ENCODE data around the gene CD99.
"Not testable (repeated sequence)": the region's sequence is repeated elsewhere in the genome, so short reads cannot be mapped to it uniquely, and the experiment has no call there.

Gene CD99

DNA sequence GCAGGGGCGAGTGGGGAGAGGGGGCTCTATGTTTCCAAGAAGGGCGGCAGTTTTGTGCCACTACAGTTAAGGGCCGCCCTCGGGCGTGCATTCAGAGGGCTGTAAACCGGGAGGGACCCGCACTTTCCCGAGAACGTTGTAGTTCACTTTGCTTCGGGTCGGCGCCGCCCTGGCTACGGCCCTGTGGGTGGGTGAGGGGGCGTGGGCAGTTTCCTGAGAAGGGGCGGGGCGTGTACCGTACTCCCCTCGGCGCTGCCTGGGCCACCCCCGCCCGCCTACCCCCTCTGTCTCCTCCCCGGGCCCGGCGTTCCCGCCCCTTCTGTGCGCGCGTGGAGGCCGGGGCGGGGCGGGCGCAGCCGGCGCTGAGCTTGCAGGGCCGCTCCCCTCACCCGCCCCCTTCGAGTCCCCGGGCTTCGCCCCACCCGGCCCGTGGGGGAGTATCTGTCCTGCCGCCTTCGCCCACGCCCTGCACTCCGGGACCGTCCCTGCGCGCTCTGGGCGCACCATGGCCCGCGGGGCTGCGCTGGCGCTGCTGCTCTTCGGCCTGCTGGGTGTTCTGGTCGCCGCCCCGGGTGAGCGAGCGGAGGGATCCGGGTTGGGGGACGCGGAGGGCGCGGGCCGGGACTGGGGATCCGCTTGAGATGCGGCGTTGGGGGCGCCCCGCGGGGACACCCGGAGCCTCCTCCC, at the start of gene CD99:
Gene CD99 (plus strand): TSS at position 440 of the 687 bp plus-strand sequence. CDS start 66 bp downstream, at position 506.
- DNase-seq: peak; percentile 74 to 78

- DNase-seq: no peak
Measured at GRCh38 chrX:2642146-2642545, 48.9 kb upstream of the CD99 start.

GRCh38 chrX:2642791-2643190, 48.3 kb upstream of the CD99 start:
- no peak for DNase-seq

DNA sequence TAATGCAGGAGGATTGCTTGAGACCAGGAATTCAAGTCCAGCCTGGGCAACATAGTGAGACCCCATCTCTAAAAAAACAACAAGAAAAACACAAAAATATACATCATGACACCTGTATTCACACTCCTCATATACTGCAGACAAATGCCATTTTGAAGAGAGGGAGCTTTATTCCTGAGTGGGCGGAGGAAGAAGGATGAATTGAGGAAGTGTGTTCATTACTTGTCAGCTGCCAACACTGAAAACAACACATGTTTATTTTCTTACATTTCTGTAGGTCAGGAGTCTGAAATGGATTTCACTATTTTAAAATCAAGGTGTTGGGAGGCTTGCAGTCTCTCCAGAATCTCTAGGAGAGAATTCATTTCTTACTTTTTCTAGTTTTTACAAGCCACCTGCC, 47.2 kb upstream of the CD99 start:
- no peak for DNase-seq

- DNase-seq: no peak
Measured at GRCh38 chrX:2645563-2645962, 45.5 kb upstream of the CD99 start.

DNA sequence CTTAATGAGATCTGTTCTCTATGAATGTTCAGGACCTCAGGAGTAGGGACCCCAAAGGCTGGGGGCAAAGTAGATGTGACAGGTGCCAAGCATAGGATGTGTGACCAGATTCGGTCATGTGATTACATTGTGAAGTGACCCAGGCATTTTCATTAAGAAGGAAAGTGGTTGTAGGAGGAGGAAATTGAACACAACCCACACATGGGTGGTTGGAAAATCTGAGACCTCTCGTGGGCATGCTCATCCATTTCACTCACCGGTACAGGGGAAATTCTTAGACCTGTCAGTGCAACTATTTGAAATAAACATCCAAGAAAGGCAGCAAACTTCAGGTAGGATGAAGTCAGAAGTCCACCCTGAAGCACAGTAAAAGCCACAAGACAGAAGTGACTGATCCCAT, 43.5 kb upstream of the CD99 start:
- DNase-seq: no peak

DNA sequence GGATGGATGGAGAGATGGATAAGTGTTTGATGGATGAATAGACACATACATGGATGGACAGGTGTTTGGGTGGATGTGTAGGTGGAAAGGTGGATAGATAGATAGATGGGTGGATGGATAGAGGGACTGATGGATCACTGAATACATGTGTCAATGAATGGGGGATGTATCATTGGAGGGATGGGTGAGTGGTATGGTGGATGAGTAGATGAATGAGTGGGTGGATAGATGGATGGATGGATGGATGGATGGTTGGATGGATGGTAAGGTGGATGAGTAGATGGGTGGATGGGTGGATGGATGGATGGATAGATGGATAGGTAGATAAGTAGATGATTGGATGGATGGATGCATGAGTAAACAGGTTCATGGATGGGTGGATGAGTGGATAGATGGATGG, 41.1 kb upstream of the CD99 start:
- no peak for DNase-seq

DNA sequence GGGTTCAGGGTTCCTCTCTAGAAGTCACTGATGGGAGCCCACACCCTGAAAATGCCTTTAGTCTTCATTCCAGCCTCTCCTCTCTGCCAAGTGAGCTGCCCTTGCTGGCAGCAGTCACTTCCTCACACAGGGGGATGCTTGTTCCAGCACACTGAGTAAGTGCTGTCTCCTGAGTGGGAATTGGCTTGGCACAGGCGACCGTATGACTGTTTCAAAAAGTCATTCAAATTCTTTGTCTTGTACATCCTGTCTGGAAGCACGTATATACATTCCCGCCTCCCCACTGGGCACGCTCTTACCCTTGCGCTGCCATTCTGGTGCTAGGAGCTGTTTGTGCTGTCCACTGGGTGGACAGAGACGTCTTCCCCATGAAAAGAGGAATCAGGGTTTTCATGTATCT, 40.2 kb upstream of the CD99 start:
- DNase-seq: no peak

- no peak for DNase-seq
Measured at GRCh38 chrX:2652106-2652505, 39.0 kb upstream of the CD99 start.

DNA sequence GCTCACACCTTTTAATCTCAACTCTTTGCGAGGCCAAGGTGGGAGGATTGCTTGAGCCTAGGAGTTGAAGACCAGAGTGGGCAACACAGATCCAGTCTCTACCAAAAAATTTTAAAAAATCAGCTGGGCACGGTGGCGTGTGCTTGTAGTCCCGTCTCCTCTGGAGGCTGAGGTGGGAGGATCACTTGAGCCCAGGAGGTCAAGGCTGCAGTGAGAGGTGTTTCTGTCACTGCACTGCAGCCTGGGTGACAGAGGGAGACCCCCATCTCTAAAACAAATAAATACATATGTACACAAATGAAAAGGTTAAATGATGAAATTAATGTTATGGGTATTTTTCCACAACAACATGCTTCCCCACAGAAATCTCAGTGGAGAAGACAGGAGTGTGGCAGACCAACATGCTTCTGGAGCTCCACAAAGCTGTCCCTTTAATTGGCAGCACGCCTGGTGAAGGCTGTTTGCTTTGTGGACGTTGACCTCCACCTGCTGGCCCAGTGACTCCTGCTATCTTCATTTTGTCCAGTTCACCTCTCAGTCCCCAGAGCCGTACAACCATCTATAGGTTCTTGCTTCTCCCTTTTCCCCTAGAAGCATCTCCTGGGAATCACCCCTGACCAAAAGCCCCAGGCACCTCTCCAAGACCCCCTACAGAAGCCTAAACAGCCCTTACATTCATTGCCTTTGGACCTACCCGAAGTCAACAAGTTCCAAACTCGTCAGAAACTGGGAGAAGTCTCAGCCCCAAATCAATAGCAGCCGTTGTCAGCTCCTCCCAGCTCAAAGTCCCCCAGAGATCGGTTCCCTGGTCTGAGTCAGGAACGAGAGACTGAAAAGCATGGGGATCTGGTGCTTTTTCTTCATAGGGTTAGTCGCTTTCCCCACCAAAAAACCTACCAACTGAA, 36.4 kb upstream of the CD99 start:
- no peak for DNase-seq

- DNase-seq: no peak
Measured at GRCh38 chrX:2656257-2656836, 34.7 kb upstream of the CD99 start.

DNA sequence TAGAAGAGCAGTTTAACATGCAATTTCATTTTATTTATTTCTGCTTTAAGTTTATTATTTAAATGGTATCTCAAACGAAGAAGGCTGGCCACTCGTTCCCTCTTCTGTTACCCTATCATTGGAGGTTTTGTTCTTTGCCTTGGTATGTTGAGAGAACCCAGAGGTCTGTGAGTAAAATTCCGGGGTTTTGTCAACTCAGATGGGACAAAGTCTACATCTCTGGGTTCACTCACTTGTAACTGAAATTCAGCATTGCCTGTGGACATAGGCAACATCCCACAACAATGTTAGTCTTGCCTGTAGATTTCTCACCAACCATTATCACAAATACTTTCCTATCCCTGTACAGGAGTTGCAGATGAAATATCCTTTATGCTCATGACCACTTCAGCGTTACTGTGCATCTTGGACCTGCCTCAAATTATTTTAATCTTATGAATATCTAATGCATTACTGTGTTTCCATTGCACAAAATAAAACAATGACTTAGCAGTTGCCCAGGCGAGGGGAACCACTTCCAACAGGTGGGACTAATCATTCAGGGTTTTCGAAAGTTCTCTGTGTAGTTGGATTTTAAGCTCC, 33.5 kb upstream of the CD99 start:
- no peak for DNase-seq

DNA sequence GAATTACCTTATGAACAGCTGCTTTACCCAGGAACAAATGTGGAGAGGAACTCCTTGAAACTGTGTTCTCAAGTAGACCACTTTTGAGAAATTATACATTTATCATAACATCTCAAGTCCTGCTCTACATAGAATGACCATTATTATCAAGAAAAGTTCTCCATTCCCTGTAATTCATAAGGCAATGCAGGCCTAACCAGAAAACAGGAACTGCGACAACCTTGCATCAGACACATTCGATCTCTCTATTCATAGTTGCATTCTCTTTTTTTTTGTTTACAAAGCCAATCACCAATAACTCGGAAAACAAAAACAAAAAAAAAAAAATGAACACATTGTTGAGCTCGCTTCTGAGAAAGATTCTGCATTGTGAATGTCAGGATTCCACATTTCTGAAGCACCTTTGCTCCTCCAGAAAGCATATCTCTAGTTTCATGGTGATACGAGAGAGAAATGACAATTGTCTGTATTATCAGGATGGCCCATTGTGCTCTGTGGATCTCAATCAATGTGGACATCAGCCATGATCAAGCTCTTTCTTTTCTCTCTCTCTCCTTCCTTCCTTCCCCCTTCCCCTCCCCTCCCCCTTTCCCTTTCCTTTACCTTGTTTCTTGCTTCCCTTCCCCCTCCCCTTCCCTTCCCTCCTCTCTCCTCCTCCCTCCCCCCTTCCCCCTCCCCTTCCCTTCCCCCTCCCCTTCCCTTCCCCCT, 32.4 kb upstream of the CD99 start:
- DNase-seq: no peak

DNA sequence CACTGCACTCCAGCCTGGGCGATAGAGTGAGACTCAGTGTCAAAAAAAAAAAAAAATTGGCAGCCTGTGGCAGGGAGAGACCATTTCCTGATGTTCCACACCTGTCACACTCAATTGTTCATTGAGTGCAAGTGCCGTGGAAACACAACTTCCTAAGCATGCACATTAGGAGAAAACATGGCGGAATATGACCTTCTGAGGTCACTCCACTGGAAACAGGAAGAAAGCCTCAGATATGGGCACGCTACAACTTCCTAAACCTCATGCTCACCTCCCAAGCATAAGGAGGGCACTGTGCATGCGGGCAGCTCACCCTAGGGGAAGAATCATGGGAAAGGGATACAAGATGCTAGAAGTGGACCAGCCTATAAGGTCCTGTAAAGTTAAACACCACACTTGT, 28.5 kb upstream of the CD99 start:
- DNase-seq: no peak

DNA sequence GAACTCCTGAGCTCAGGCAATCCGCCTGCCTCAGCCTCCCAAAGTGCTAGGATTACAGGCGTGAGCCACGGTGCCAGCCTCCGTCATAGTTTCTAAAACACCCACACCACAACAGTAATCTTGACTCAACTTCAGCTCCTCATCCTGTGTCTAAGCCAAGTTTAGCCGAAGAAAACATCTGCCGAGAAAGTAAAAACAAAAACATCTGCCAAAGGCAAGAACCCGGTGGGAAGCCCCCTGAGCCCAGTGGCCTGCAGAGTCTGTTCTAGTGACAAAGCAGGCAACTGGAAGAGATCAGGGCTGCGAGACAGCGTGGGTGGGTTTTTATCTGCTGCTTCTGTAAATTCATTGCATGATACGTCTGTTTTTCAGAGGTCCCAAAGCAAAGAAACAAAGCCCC, 26.6 kb upstream of the CD99 start:
- no peak for DNase-seq

DNA sequence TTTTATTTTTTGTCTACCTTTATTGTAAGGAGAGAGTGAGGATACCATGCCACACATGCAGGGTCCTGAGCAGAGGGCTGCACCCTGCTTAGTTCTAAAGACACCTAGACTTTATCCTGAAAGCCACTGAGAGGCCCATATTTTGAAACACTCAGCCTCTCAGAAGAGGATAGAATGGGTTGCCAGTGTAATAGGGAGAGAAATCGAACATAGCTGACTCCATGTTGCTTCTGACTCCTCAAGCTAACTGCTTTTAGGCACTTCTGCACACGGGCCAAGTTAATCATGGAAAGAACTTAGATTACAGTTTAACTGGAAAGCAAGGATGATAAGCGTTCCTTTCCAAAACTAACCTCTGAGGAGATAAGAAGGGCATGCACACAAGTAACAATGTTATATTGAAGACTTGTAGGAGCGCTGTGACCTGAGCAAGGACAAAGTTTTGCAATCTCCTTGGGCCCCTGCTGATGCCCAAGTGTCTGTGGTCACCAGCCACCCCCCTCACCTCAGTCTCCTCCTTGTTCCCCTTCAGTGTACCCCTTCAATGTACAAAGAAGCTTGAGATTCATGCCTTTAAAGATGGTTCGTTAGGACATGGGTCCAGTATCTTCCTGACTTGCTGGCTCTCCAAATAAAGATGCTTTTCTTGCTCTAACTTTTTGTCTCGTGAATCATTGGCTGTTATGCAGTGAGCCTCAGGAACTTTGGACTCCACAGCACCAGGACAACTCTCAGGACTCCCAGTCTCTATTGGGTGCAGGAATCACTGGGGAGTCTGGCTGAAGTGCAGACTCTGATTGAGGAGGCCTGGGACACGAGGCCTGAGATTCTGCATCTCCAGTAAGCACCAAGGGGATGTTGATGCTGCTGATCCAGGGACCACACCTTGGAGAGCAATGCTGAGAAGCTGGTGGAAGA, 25.4 kb upstream of the CD99 start:
- DNase-seq: no peak

DNA sequence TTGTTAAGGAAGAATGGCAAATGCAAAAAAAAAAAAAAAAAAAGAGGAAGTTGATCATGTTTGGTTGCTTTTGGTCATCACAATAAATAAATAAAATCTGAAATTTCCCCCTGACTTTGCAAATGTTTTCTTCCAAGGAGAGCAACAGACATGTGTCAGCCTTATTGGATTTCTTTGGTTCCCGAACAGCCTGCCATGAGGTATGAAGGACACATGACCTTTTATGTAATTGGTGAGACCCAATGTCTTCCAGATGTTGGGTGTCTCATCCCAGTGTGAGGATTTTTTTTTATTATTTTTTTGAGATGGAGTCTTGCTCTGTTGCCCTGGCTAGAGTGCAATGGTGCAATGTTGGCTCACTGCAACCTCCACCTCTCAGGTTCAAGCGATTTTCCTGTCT, 24.6 kb upstream of the CD99 start:
- no peak for DNase-seq

DNA sequence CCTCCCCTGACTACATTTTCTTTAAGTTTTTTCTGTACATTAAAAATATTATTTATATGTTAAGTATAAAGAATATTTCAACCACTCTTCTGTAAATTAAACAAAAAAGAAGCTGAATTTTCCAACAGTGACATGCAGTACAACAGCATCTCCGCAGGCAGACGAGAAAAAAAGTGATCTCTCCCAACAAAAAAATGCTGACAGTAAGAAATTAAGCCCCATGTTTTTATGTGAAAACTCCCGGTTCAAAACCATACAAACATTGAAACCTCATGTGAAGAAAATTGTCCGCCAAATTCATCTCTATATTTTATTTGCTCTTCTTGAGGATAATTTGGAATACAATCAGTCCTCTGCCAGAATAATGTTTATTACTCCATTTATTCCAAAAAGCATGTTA, 20.1 kb upstream of the CD99 start:
- DNase-seq: no peak

- no peak for DNase-seq
Measured at GRCh38 chrX:2672084-2672483, 19.0 kb upstream of the CD99 start.

DNA sequence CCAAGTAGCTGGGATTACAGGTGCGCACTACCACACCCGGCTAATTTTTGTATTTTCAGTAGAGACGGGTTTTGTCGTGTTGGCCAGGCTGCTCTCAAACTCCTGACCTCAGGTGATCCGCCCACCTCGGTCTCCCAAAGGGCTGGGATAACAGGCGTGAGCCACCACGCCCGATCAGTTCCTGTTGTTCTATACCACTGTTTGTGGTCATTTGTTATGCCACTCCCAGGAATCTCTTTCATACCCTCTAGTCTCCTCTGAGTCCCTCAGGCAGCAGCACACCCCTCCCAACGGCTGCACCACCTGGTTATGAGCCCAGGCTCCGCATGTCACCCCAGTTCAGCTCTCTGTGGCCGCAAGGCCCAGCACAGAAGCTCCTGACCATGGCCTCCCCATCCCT, 17.5 kb upstream of the CD99 start:
- no peak for DNase-seq

DNA sequence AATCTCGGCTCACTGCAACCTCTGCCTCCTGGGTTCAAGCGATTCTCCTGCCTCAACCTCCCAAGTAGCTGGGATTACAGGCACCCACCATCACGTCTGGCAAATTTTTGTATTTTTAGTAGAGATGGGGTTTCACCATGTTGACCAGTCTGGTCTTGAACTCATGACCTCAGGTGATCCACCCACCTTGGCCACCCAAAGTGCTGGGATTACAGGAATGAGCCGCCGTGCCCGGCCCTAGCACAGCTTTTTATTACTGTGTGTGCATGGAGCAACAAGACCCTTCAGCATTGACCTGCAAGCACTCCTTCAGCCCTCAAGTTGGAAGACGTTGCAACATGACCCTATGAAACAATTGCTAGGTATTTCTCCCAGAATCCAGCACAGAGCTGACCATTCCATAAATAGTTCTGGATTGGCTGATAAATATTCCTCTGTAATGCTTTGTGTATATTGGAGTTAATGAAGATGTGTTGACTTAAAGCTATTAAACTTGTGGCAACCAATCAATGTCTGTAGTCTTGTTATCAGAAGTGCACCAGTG, 15.4 kb upstream of the CD99 start:
- DNase-seq: not testable (repeated sequence)
